Endodermal cell (in vitro differentiated cells): ENCODE data around the gene AEBP1. TPM values are rescaled to one million over a fixed set of nuclear protein-coding genes. Genes with fewer than 3 reads are reported as not detected.

Experiments
- DNase-seq: peaks from one replicate; pipeline ENCODE4 v3.0.0-alpha.2; 2017
- H3K27ac ChIP-seq: 2 replicates; pipeline ENCODE4 v1.5.1; 2013; ENCODE audit warnings: mild to moderate bottlenecking, low read depth, low read length, moderate library complexity
- H3K27me3 ChIP-seq: 2 replicates; pipeline ENCODE4 v1.6.1; 2013; ENCODE audit warnings: mild to moderate bottlenecking, low read length, moderate library complexity; ENCODE audit not compliant: insufficient read depth, control insufficient read depth, poor library complexity, severe bottlenecking
- H3K36me3 ChIP-seq: 2 replicates; pipeline ENCODE4 v1.7.0; 2013; ENCODE audit warnings: mild to moderate bottlenecking, low read length, moderate library complexity; ENCODE audit not compliant: control insufficient read depth, insufficient read depth
- H3K4me1 ChIP-seq: one replicate; pipeline ENCODE4 v1.7.0; 2013; ENCODE audit warnings: low read length; ENCODE audit not compliant: control insufficient read depth, insufficient read depth
- H3K4me3 ChIP-seq: 2 replicates; pipeline ENCODE4 v1.5.1; 2013; ENCODE audit warnings: mild to moderate bottlenecking, low read length, moderate library complexity
- H3K9ac ChIP-seq: 2 replicates; pipeline ENCODE4 v1.6.1; 2013; ENCODE audit warnings: mild to moderate bottlenecking, low read length, moderate library complexity; ENCODE audit not compliant: poor library complexity, severe bottlenecking; ENCODE audit errors: extremely low read depth
- H3K9me3 ChIP-seq: 2 replicates; pipeline ENCODE4 v1.6.1; 2013; ENCODE audit warnings: mild to moderate bottlenecking, low read length, moderate library complexity; ENCODE audit not compliant: control insufficient read depth
- H3K27ac Mint-ChIP-seq: 2 replicates; pipeline ENCODE4 v1.8.0; 2020; ENCODE audit warnings: mixed read lengths
- H3K27me3 Mint-ChIP-seq: 2 replicates; pipeline ENCODE4 v1.8.0; 2021; ENCODE audit warnings: mild to moderate bottlenecking, mixed read lengths; ENCODE audit not compliant: insufficient read depth
- H3K36me3 Mint-ChIP-seq: 2 replicates; pipeline ENCODE4 v1.8.0; 2020; ENCODE audit warnings: low read depth, mixed read lengths
- H3K4me1 Mint-ChIP-seq: 2 replicates; pipeline ENCODE4 v1.8.0; 2020; ENCODE audit warnings: mixed read lengths
- H3K4me3 Mint-ChIP-seq: 2 replicates; pipeline ENCODE4 v1.8.0; 2020; ENCODE audit warnings: mild to moderate bottlenecking, moderate library complexity, mixed read lengths
- H3K9me3 Mint-ChIP-seq: 2 replicates; pipeline ENCODE4 v1.8.0; 2020; ENCODE audit warnings: mild to moderate bottlenecking, mixed read lengths
- CTCF ChIP-seq: fragments of 200-600 bp; sonication (generic); conservative IDR thresholded peaks from 2 replicates; pipeline ENCODE4 v1.5.0; 2021; ENCODE audit warnings: antibody characterized with exemption, mild to moderate bottlenecking
- WGBS, 2 experiments: methylation state at CpG; one replicate each; pipeline versions ENCODE4 v1.1.5 to v1.1.7; 2013; ENCODE audit warnings: missing lambda C conversion rate in 2 of 2, mixed read lengths in 1 of 2; ENCODE audit not compliant: insufficient coverage in 1 of 2, insufficient read length in 1 of 2; 5-methylcytosine and 5-hydroxymethylcytosine counted together
- total RNA-seq, 2 donors: library from RNA; stranded (reverse); fragmentation: NEBNext Ultra II Directional in 1 of 2; extraction: Animal tissue kit (Norgen Biotek cat#: 25700) in 1 of 2; gene quantifications; 2 replicates in 1 of 2; 3 replicates in 1 of 2; pipeline ENCODE4 v1.2.1, GENCODE V29; 2021

The AEBP1 gene
- total RNA-seq, 2 donors from 2014 or later, result 55.2 to 65.8 TPM

GRCh38 chr7:44078521-44078920 lies 25.6 kb upstream of the AEBP1 start:
- Histone ChIP-seq H3K36me3 (peaks cover 24% of the 10 kb centered on the region), H3K27ac (no peak overlapping the region), H3K27me3 (no peaks in the 10 kb centered on the region), H3K4me1 (no peaks in the 10 kb centered on the region), H3K4me3 (no peak overlapping the region), H3K9ac (no peak overlapping the region), H3K9me3 (no peaks in the 10 kb centered on the region)
- H3K9me3 Mint-ChIP-seq, result no peaks in the 10 kb centered on the region
- H3K27me3 Mint-ChIP-seq, result peaks cover 6% of the 10 kb centered on the region
- no peak for DNase-seq
- no peaks in the 10 kb centered on the region for H3K4me1 Mint-ChIP-seq
- no peak overlapping the region for H3K27ac Mint-ChIP-seq
- H3K36me3 Mint-ChIP-seq, result peaks cover 35% of the 10 kb centered on the region
- 87 to 100% methylated on average over 1 to 8 of the region's 8 CpGs for WGBS, 2 experiments
- no peak overlapping the region for H3K4me3 Mint-ChIP-seq
- TF ChIP-seq CTCF, result no peak

GRCh38 chr7:44079331-44080021 lies 24.7 kb upstream of the AEBP1 start:
- Histone ChIP-seq H3K9me3 (no peaks in the 10 kb centered on the region), H3K27me3 (no peaks in the 10 kb centered on the region), H3K4me3 (no peak overlapping the region), H3K4me1 (no peaks in the 10 kb centered on the region), H3K9ac (no peak overlapping the region), H3K27ac (no peak overlapping the region), H3K36me3 (peaks cover 24% of the 10 kb centered on the region)
- Mint-ChIP-seq H3K27ac (no peak overlapping the region), H3K36me3 (peaks cover 33% of the 10 kb centered on the region), H3K4me3 (no peak overlapping the region), H3K27me3 (peaks cover 15% of the 10 kb centered on the region), H3K9me3 (no peaks in the 10 kb centered on the region), H3K4me1 (no peaks in the 10 kb centered on the region)
- whole genome bisulfite sequencing, 2 experiments, result 83 to 95% methylated on average over 3 to 11 of the region's 11 CpGs
- TF ChIP-seq CTCF, result no peak
- DNase-seq, result no peak

GRCh38 chr7:44080118-44080517 lies 24.0 kb upstream of the AEBP1 start:
- no peaks in the 10 kb centered on the region for H3K4me1 ChIP-seq
- H3K27me3 ChIP-seq, result no peaks in the 10 kb centered on the region
- H3K27me3 Mint-ChIP-seq, result peaks cover 17% of the 10 kb centered on the region
- H3K36me3 Mint-ChIP-seq, result peaks cover 33% of the 10 kb centered on the region
- no peaks in the 10 kb centered on the region for H3K4me1 Mint-ChIP-seq
- no peak overlapping the region for H3K27ac Mint-ChIP-seq
- DNase-seq, result no peak
- no peak overlapping the region for H3K4me3 Mint-ChIP-seq
- H3K9me3 Mint-ChIP-seq, result no peaks in the 10 kb centered on the region
- 95 to 96% methylated on average over 4 to 5 of the region's 5 CpGs for WGBS, 2 experiments
- H3K4me3 ChIP-seq, result no peak overlapping the region
- peaks cover 24% of the 10 kb centered on the region for H3K36me3 ChIP-seq
- no peak overlapping the region for H3K9ac ChIP-seq
- no peaks in the 10 kb centered on the region for H3K9me3 ChIP-seq
- no peak overlapping the region for H3K27ac ChIP-seq
- TF ChIP-seq CTCF, result no peak
